Progenitor cell of endocrine pancreas (in vitro differentiated cells): Measurements from ENCODE around the gene ERP44. TPM values are rescaled to one million over a fixed set of nuclear protein-coding genes. Genes with fewer than 3 reads are reported as not detected.
"Not testable (repeated sequence)": the region's sequence is repeated elsewhere in the genome, so short reads cannot be mapped to it uniquely, and the experiment has no call there.

Experiments
- DNase-seq: peaks from one replicate; pipeline ENCODE4 v3.0.0; 2021; ENCODE audit warnings: low spot score; ENCODE audit not compliant: unreplicated experiment
- H3K27ac Mint-ChIP-seq: 2 replicates; pipeline ENCODE4 v1.8.0; 2021; ENCODE audit warnings: mild to moderate bottlenecking, moderate library complexity, mixed read lengths
- H3K27me3 Mint-ChIP-seq: 2 replicates; pipeline ENCODE4 v1.8.0; 2021; ENCODE audit warnings: mixed read lengths
- H3K36me3 Mint-ChIP-seq: 2 replicates; pipeline ENCODE4 v1.8.0; 2022; ENCODE audit warnings: mixed read lengths; ENCODE audit not compliant: insufficient read depth
- H3K4me1 Mint-ChIP-seq: 2 replicates; pipeline ENCODE4 v1.8.0; 2021; ENCODE audit warnings: low read depth, mixed read lengths
- H3K4me3 Mint-ChIP-seq: 2 replicates; pipeline ENCODE4 v1.8.0; 2021; ENCODE audit warnings: low read depth, mild to moderate bottlenecking, moderate library complexity, mixed read lengths
- H3K9me3 Mint-ChIP-seq: 2 replicates; pipeline ENCODE4 v1.8.0; 2021; ENCODE audit warnings: low read depth, mixed read lengths
- CTCF ChIP-seq: fragments of 200-600 bp; sonication (generic); IDR thresholded peaks from one replicate; pipeline ENCODE4 v1.5.0; 2021; ENCODE audit warnings: antibody characterized with exemption, mild to moderate bottlenecking; ENCODE audit not compliant: unreplicated experiment
- total RNA-seq: library from RNA; stranded (reverse); gene quantifications from 2 replicates; pipeline ENCODE4 v1.2.1, GENCODE V29; 2021

ERP44 gene
- total RNA-seq, 1 donor from 2014 or later: 19.7 TPM

GRCh38 chr9:100012279-100012678, 86.5 kb downstream of the ERP44 start:
- peaks cover 9% of the 10 kb centered on the region for H3K36me3 Mint-ChIP-seq
- no peaks in the 10 kb centered on the region for H3K4me1 Mint-ChIP-seq
- no peak overlapping the region for H3K27ac Mint-ChIP-seq
- TF ChIP-seq CTCF: no peak
- H3K4me3 Mint-ChIP-seq: no peak overlapping the region
- peaks cover 5% of the 10 kb centered on the region for H3K9me3 Mint-ChIP-seq
- no peaks in the 10 kb centered on the region for H3K27me3 Mint-ChIP-seq
- no peak for DNase-seq

GRCh38 chr9:100011062-100011681, 87.6 kb downstream of the ERP44 start:
- TF ChIP-seq CTCF: peak; percentile 75
- Mint-ChIP-seq H3K36me3 (peaks cover 9% of the 10 kb centered on the region), H3K4me1 (no peaks in the 10 kb centered on the region), H3K9me3 (peaks cover 5% of the 10 kb centered on the region), H3K4me3 (no peak overlapping the region), H3K27ac (no peak overlapping the region), H3K27me3 (no peaks in the 10 kb centered on the region)
- no peak for DNase-seq

GRCh38 chr9:99999797-100000196, 99.0 kb downstream of the ERP44 start:
- H3K4me1 Mint-ChIP-seq: no peaks in the 10 kb centered on the region
- H3K27me3 Mint-ChIP-seq: no peaks in the 10 kb centered on the region
- no peak for DNase-seq
- no peak overlapping the region for H3K4me3 Mint-ChIP-seq
- peaks cover 48% of the 10 kb centered on the region for H3K36me3 Mint-ChIP-seq
- peaks cover 23% of the 10 kb centered on the region for H3K9me3 Mint-ChIP-seq
- TF ChIP-seq CTCF: no peak
- no peak overlapping the region for H3K27ac Mint-ChIP-seq

- H3K9me3 Mint-ChIP-seq: peaks cover 23% of the 10 kb centered on the region
- H3K27me3 Mint-ChIP-seq: no peaks in the 10 kb centered on the region
- no peak for DNase-seq
- H3K4me1 Mint-ChIP-seq: no peaks in the 10 kb centered on the region
- peaks cover 54% of the 10 kb centered on the region for H3K36me3 Mint-ChIP-seq
- no peak overlapping the region for H3K27ac Mint-ChIP-seq
- H3K4me3 Mint-ChIP-seq: no peak overlapping the region
- no peak for TF ChIP-seq CTCF
These were observed 99.9 kb downstream of the ERP44 start for GRCh38 chr9:99998866-99999265.

DNA sequence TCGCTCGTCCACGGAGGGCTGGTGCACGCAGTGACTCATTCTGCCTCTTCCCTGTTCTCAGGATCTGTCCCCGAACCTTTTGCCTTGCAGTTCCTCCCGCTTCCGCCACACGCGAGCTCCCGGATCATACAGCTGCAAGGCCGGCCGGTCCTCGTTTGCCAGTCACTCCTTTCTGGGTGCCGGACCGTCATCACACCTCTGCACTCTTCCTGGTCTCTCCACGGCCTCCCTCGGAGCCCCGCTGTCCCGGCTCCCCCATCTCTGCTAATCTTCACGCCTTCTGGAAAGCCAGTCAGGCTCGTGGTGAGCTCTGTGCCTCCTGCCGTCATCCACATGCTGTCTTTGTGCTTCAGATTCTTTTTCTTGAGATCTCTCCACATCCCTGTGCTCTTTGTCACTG, 100.5 kb downstream of the ERP44 start:
- H3K4me3 Mint-ChIP-seq: no peak overlapping the region
- TF ChIP-seq CTCF: no peak
- H3K27me3 Mint-ChIP-seq: no peaks in the 10 kb centered on the region
- DNase-seq: no peak
- H3K4me1 Mint-ChIP-seq: no peaks in the 10 kb centered on the region
- peak overlapping the region; percentile 57 for H3K27ac Mint-ChIP-seq
- peaks cover 56% of the 10 kb centered on the region for H3K36me3 Mint-ChIP-seq
- peaks cover 27% of the 10 kb centered on the region for H3K9me3 Mint-ChIP-seq

GRCh38 chr9:99990508-99990907, 108.3 kb downstream of the ERP44 start:
- H3K36me3 Mint-ChIP-seq: peaks cover 57% of the 10 kb centered on the region
- DNase-seq, H3K4me1 Mint-ChIP-seq, H3K4me3 Mint-ChIP-seq, H3K27me3 Mint-ChIP-seq, H3K27ac Mint-ChIP-seq: not testable (repeated sequence)
- peaks cover 36% of the 10 kb centered on the region for H3K9me3 Mint-ChIP-seq
